HFF-Myc (cell line): ENCODE results near the gene SLC6A17.

Source experiments
- DNase-seq: peaks from one replicate; pipeline ENCODE4 v3.0.0-alpha.2; 2011; ENCODE audit warnings: low read depth; ENCODE audit errors: extremely low read depth
- H3K4me3 ChIP-seq: replicated peaks from 2 replicates; pipeline ENCODE4 v1.5.1; 2011; ENCODE audit warnings: low read depth, mild to moderate bottlenecking, control low read depth, low read length
- TF ChIP-seq, protein P1 (sequence below): IDR thresholded peaks from 2 replicates; pipeline ENCODE4 v1.5.1; 2012; ENCODE audit warnings: mild to moderate bottlenecking, low read depth, low read length, control low read depth; ENCODE audit errors: missing control alignments

Gene SLC6A17

DNA sequence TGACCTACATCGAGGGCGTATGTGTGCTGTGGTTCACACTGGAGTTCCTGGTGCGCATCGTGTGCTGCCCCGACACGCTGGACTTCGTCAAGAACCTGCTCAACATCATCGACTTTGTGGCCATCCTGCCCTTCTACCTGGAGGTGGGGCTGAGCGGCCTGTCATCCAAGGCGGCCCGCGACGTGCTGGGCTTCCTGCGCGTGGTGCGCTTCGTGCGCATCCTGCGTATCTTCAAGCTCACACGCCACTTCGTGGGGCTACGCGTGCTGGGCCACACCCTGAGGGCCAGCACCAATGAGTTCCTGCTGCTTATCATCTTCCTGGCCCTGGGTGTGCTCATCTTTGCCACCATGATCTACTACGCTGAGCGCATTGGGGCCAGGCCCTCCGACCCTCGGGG, 72.8 kb downstream of the SLC6A17 start:
- no peak for DNase-seq
- H3K4me3 ChIP-seq = no peak overlapping the region
- TF ChIP-seq, protein P1, sequence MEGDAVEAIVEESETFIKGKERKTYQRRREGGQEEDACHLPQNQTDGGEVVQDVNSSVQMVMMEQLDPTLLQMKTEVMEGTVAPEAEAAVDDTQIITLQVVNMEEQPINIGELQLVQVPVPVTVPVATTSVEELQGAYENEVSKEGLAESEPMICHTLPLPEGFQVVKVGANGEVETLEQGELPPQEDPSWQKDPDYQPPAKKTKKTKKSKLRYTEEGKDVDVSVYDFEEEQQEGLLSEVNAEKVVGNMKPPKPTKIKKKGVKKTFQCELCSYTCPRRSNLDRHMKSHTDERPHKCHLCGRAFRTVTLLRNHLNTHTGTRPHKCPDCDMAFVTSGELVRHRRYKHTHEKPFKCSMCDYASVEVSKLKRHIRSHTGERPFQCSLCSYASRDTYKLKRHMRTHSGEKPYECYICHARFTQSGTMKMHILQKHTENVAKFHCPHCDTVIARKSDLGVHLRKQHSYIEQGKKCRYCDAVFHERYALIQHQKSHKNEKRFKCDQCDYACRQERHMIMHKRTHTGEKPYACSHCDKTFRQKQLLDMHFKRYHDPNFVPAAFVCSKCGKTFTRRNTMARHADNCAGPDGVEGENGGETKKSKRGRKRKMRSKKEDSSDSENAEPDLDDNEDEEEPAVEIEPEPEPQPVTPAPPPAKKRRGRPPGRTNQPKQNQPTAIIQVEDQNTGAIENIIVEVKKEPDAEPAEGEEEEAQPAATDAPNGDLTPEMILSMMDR = no peak

- no peak overlapping the region for H3K4me3 ChIP-seq
- no peak for DNase-seq
- TF ChIP-seq, protein P1 = no peak
Measured at GRCh38 chr1:110223581-110223980, 73.3 kb downstream of the SLC6A17 start.

DNA sequence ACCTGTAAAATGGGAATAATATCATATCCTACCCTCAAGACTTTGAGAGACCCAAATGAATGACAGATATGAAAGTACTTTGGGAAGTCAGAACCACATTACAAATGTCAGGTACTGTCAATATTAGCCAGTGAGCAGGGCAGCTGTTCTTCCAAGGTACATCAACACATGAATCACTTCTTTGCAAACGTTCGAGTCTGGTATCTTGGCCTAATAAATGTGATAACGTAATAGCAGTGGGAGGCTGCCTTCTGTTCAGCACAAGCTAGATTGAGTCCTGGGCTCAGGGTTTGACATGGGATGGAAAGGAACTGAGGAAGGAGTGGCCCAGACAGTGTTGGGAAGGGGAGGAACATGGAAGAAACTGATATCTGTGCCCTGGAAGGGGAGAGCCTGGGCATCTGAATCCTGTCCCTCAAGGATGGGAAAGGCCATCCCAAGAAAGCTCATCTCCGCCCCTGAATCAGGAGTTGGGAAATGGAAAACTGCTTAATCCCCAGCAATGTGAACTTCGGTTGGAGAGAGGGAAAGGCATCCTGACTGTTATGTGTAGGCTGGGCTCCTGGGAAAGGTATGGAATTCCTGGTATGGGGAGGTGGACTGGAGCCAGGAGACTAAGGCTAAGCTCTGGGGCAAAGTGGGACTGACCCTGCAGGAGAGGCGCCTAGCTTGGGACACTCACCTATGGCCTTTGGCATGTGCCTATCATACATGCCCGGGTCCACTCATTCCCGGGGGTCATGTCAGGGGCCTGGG, 74.1 kb downstream of the SLC6A17 start:
- DNase-seq = no peak
- H3K4me3 ChIP-seq = no peak overlapping the region
- TF ChIP-seq, protein P1 = no peak

DNA sequence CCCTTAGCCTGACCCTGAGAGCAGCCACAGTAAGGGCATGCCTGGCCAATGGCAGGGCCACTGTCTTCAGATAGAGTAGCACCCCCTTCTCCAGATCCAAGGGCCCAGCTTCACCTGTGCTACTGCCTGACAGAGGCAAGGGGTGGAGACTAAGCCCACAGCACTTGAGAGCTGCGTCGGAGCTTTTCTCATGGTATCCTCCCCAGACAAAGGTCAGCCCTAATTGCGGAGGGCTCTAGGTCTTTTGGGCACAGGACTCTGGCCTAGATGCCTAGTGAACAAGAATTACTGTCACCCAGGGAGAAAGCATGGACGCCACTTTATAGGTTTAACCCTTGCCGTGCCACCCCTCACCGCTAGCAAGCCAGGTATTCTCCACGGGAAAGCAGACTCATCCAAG, 74.9 kb downstream of the SLC6A17 start:
- no peak for DNase-seq
- TF ChIP-seq, protein P1 = no peak

GRCh38 chr1:110225756-110226404, 75.6 kb downstream of the SLC6A17 start:
- no peak overlapping the region for H3K4me3 ChIP-seq
- TF ChIP-seq, protein P1 = no peak
- DNase-seq = no peak

More for the DNA sequence above, 74.9 kb downstream of the SLC6A17 start:
- no peak overlapping the region for H3K4me3 ChIP-seq

DNA sequence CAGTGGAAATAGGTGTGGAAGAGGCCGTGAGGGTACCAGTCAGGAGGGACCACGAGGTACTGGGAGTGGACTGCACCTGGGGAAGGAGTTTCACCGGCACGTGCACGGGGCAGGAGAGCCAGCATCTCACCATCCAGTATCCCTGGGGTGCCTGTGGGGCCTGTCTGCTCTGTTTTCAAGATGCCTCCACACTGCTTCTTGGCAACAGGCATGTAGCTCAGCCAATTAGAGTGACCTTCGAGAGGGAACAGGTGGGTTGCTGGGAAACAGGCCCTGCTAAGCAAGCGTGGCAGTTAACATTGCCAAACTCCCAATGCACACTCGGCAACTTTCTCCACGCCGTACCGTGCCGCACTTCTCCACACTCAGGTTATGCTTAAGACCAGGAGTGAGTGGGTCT, 77.5 kb downstream of the SLC6A17 start:
- H3K4me3 ChIP-seq = no peak overlapping the region
- DNase-seq = no peak
- TF ChIP-seq, protein P1 = no peak
